Epidermal melanocyte (primary cell): Measurements from ENCODE around the gene COL11A1.
"Not testable (repeated sequence)": the region's sequence is repeated elsewhere in the genome, so short reads cannot be mapped to it uniquely, and the experiment has no call there.

Experiments used
- DNase-seq: peaks from one replicate; pipeline ENCODE4 v3.0.0; 2011; ENCODE audit warnings: low spot score; ENCODE audit not compliant: insufficient read length

The COL11A1 gene

DNA sequence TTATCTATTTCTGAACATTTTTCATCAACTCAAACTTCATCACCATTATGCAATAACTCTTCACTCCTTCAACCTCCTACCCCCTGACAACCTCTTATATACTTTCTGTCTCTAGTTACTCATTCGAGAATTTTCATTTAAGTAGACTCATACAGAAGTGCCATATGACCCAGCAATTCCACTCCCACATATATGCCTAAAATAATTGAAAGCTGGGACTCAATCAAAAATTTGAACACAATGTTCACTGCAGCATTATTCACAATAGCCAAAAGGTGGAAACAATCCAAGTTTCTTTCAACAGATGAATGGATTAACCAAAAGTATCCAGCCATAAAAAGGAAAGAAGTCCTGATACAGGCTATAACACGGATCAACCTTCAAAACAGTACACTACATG, 24.1 kb downstream of the COL11A1 start:
- no peak for DNase-seq

DNA sequence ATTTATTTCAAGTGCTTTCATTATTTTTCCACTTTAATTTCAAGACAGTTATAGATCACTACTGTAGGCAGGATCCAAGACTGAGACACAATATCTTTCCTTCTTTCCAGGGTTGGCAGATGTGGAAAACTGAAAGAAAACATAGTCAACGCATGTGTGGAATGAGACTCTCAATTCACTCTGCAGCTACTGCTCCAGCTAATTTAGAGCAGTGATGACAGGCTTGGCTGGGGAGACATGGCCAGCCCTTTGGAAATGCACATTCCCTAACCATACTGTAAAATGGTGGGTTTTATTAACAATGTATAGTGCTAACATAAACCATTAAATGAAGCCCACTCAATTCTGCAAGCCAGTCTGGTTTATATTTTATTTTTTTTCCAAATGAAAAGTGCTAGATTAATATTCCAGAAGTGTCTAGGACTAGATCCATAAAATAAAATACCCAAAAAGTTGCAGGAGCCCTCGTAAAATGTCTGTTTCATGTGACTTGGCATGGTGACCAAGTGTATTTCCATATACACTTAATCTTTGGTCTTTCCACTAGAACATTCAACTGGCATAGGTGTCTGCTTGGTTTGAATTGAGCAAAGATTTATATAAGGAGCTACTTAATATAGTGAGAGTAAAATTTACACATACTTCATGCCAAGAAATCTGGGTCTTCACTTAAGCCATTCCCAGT, 32.9 kb downstream of the COL11A1 start:
- DNase-seq = no peak

DNA sequence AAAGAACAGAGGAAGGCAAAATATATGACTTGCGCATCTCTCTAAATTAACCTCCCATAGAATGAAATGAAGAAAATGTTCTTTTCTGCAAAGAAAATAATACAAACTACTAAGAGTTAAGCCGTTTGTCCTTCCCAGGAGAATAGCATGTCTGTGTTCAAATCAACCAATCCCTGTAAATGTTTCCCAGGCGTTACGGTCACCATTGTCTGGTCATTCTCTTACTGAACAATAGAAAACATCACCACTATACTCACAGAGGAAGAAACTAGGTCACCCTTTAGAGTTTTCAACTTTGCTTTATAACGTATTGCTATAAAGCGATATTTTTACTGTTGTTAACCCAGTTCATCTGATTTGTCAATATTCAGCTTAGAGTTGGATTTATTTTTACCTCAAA, 34.1 kb downstream of the COL11A1 start:
- no peak for DNase-seq

DNA sequence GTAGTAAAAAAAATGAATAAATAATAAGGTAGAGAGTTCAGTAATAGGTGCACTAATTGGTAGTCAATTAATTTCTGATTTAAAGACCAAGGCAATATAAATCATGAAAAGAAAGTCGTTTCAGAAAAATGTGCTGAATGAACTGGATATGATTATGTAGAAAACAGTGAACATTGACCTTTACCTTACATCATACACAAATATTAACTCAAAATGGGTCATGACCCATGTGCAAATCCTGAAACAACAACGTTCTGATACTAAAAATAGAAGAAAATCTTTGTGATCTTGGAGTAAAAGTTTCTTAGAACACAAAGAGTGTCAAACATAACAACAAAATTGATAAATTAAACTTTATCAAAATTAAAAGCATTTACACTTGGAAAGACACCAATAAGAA, 39.1 kb downstream of the COL11A1 start:
- no peak for DNase-seq

DNA sequence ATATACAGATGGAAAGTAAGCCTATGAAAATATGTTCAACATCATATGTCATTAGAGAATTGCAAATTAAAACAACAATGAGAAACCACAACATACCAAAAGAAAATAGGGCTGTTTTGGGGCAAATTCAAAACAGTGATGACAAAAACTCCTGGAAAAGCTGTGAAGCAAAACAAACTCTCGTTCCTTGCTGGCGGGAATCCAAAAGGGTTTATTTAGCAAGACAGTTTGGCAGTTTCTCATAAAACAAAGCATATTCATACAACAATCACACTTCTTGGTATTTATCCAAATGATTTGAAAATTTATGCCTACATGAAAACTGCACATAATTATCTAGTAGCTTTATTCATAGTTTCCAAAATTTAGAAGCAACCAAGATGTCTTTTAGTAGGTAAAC, 44.4 kb downstream of the COL11A1 start:
- DNase-seq = no peak

DNA sequence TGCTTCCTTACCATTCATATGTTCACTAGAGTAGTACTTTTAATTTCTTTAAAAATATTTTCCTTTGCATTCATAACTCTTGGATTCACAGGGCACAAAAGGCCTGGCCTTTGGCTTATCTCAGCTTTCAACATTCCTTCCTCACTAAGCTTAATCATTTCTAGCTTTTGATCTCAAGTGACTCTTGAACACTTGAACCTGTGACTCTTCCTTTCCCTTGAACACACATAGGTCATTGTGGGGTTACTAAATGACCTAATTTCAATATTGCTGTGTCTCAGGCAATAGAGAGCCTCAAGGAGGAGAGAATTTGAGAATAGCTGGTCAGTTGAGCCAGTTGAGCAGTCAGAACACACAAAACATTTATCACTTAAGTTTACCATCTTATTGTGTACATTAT, 49.9 kb downstream of the COL11A1 start:
- DNase-seq = no peak

DNA sequence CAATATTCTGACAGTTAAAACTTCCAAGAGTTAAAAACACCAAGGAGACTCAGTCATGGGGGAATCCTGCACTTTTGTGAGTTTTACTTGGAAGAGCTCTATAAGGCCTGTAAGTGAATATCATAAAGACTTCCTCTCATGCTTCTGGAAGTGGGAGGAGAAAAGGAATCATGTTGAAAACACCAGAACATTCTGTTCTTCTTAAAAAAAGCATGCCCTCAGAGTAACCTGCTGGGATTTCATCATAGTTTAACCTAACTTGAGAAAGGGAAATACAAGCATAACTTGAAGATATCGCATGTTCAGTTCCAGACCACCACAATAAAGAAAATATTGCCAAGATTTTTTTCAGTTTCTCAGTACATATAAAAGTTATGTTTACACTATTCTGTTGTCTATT, 51.9 kb downstream of the COL11A1 start:
- no peak for DNase-seq

DNA sequence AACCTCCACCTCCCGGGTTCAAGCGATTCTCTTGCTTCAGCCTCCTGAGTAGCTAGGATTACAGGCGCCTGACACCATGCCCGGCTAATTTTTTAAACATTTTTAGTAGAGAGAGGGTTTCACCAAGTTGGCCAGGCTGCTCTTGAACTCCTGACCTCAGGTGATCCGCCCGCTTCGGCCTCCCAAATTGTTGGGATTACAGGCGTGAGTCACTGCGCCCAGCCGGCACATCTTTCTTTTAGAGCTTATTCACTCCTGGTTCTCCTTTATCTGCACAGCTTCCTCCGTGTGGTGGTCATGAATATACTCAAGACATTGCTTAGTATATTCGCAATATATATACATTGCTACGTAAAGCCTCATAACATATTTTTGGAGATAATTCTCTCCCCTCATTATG, 80.2 kb downstream of the COL11A1 start:
- not testable (repeated sequence) for DNase-seq

DNA sequence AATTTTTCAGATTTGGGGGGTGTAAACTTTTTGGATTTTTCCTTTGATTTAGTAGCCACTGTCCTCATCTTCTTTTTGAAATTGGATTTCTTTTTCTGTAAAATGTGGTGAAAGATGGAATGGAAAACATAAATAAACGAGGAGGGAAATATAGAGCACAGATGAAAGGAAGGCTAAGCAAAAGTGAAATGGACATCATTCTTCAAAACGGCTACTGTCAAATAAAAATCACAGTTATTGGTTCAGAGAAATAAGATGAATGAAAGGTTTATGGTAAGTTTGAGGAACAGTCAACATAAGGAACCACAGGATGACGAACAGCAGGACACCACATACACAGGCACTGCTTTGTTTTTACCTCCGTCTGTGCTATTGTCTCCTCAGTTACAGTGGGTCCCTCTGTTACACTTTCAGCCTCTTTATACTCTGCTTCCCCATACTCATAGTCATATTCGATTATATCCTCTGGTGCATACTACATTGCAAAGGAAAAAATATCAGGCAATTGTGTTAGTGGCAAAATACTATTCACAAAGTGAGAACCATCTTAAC, 82.4 kb downstream of the COL11A1 start:
- no peak for DNase-seq

DNA sequence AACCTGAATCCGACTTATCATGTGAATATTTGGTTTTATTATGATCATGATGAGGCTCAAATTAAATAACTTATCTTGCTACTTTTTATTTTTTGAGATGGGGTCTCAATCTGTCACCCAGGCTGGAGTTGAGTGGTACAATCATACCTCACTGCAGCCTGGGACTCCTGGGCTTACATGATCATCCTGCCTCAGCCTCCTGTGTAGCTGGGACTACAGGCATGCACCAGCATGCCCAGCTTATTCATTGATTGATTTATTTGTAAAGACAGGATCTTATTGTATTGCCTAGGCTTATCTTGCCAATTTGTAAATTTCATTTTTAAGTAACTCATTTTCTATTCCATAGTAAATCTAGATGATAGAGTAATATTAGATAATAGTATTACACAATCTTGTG, 84.3 kb downstream of the COL11A1 start:
- DNase-seq = no peak

DNA sequence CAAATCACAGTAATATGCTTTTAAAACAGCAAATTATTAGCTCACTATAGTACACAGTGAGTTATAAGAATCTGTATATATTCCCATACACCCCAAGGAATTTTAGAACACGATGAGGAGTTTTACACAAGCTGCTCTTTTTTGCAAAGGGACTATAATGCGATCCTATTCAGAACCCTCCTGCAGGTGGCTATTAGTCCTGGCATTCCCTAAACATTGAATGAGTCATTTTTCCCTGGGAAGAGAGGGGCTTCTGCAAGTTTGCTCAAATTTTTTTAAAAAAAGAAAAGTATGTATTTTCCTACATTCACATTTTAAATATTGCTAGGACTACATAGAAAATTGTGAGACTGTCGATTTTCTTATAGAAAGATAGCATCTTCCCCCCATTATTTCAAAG, 106.3 kb downstream of the COL11A1 start:
- no peak for DNase-seq

DNA sequence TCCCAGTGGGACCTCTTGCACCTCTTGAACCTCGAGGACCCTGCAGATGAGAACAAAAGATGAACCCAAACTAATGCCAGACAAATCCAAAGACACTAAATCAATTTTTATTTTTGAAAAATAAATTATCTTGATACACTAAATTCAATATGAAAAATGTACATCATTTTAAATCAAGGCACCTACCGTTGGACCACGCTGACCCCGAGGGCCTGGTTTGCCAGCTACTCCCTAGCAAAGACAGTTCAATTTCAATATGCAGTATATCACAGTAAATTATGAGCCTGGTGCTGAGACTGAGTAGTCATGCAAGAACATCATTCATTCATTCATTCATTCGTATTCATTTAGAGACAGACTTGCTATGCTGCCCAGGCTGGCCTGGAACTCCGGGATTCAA, 129.4 kb downstream of the COL11A1 start:
- DNase-seq = no peak

DNA sequence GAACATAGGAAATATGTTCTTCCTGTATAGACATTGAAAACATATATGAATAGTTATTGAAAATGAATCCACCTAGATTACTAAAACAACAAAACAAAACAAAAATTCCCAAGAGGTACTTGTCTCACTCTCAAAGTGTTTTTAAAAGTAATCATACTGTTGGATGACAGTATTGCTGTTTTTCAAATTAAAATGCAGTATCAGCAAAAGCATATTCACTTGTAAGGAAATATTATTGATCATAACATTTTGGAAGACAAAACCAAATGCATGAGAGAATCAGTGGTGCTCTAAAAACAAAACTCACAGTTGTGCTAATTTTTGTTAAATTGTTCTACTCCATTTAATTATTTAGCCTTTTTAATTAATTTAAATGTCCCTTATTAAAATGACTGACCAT, 131.0 kb downstream of the COL11A1 start:
- DNase-seq = no peak

DNA sequence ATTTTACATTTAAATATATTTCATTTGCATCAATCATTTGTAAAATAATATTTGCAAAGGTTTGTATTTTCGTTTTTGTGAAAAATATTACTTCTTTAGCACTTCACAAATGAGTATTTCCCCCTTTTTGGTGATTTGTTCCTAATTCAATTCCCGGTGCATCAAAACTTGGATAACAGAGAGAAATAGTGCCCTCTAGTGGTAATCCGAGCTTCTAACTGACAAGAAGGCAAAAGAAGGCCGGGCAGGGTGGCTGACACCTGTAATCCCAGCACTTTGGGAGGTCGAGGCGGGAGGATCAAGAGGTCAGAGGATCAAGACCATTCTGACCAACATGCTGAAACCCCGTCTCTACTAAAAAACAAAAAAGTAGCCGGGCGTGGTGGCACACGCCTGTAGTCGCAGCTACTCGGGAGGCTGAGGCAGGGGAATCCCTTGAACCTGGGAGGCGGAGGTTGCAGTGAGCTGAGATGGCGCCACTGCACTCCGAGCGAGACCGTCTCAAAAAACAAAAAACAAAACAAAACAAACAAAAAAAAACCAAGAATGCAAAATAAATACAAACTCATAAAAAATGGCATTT, 137.7 kb downstream of the COL11A1 start:
- no peak for DNase-seq

DNA sequence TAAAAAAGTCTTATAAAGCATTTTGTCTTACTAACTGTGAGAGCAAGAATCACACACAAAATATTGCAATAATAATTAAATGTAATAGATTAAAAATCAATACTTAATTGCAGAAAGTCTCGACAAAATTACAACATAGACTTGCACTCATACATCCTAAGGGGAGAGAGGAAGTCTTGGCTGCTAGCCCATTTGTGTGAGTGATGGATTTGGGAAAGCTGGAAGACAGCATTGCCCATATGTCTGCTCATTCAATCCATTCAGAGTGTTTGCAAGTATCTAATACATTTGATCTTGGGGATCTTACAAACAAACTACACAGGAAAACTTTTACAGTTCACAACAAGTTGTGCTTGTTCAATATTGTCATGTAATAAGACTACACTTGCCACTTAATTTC, 140.5 kb downstream of the COL11A1 start:
- no peak for DNase-seq

DNA sequence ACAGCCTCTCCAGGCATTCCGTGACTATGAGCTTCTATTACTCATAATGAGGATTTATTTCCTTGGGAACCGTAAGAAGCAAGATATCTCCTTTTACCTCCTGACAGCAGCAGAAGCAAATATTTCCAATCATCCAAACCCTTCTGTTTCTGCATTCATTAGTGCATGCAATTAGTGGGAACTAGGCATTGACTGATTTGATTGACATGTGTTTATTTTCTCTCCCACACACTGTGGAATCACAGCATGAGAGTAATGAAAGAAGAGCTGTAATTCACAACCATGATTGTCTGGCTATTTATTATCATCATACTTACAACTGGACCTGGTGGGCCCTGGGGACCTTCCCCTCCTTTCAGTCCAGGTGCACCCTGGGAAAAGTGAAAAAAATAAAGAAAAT, 146.8 kb downstream of the COL11A1 start:
- no peak for DNase-seq

DNA sequence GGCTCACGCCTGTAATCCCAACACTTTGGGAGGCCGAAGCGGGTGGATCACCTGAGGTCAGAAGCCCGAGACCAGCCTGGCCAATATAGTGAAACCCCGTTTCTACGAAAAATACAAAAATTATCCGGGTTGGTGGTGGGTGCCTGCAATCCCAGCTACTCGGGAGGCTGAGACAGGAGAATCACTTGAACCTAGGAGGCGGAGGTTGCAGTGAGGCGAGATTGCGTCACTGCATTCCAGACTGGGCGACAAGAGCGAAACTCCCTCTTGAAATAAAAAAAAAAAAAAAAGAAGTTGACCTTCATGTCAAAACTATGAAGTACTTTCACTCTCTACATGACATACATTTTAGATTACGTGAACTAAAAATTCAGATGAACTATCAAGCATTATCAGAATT, 153.7 kb downstream of the COL11A1 start:
- DNase-seq = no peak

DNA sequence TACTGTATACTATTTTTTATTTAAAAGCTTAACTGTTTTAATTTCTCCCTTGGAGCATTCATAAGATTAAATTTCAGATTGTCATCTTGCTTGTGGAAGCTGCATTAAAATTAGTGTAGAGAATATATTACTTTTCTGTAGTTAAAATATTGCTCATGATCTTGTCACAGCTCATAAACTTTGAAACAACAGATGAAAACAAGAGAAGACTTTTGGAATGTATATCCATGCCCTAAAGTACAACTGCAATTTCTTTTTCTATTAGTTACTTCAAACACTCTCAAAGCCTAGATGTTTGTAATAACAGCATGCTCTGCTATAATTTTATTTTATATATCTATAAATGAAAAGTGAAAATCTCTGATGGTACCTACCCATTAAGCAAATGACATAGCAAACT, 155.9 kb downstream of the COL11A1 start:
- DNase-seq = no peak

DNA sequence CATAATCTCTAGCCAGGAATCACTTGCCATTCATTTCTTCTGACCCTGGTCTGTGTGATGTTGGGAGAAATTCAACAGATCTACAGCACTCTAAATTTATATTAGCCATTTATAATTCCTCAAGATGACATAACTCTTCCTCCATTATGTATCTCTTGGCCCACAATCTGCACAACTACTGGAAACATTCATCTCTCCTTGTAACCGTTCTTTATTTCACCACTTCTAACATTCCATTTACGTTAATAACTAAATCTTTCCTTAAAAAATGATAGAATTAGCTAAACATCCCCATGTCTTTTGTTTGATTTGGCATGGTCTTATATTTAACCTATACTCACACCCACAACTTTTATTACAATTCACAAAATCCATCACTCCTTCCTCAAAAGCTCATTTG, 166.0 kb downstream of the COL11A1 start:
- DNase-seq = no peak

DNA sequence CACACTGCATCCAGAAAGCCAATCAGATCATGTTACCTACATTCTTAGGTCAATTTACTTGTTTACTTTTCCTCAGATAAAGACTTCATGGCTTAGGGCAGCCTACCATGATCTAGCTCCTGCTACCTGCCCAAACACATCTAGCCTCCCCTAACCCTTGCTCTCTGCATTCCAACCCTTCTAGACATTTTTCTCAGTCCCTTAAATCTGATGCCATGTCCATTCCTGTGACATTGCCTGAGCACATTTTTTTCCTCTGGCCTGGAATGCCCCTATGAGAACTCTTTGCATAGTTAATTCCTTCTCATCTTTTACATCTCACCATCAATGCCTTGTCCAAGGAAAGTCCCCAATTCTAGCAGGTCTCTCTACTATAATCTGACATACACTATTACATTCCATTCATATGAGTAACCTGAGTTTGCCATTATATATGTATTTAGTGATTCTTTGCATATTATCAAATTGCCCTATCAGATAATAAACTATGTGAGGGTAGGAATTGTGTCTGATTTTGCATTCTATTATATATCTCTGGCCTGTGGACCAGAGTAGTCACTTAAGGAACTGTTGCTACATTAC, 166.9 kb downstream of the COL11A1 start:
- no peak for DNase-seq

DNA sequence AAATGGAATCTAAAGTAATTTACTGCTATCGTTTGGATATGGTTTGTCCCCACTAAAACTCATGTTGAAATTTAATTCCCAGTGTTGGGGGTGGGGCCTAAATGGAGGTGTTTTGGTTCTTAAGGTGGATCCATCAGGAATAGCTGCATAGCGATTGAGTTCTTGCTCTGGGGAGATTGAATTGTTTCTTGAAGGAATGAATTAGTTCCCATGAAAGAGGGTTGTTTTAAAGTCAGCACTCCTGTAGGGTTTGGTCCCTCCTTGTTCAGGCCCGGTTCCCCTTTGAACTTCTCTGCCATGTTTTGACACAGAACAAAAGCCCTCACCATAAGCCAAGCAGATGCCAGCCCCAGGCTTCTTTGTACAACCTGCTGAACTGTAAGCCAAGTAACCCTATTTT, 170.9 kb downstream of the COL11A1 start:
- DNase-seq = no peak

DNA sequence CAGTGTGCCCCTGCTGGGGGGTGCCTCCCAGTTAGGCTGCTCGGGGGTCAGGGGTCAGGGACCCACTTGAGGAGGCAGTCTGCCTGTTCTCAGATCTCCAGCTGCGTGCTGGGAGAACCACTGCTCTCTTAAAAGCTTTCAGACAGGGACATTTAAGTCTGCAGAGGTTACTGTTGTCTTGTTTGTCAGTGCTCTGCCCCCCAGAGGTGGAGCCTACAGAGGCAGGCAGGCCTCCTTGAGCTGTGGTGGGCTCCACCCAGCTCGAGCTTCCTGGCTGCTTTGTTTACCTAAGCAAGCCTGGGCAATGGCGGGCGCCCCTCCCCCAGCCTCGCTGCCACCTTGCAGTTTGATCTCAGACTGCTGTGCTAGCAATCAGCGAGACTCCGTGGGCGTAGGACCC, 175.0 kb downstream of the COL11A1 start:
- DNase-seq = not testable (repeated sequence)

DNA sequence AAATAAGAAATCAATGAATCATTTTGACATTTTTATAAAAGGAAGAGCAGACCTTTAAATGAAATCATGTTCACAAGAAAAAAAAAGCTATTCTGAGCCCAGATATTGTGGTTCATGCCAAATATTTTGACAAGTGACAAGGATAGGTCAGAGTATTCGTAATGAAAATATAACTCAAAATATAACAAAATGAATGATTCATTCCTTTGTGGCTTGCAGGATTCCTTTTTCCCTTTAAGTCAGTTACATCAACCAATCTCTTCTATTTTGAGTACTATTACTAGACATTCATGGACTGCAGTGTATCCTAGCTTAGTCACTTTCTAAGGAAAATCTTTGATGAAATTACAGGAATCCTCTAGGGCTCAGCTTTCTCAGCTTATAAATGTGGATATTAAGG, 188.7 kb downstream of the COL11A1 start:
- no peak for DNase-seq
